Testis (tissue), 3 donors: ENCODE data around the gene PLEKHM3. TPM values are rescaled to one million over a fixed set of nuclear protein-coding genes. Genes with fewer than 3 reads are reported as not detected.

Experiments
- DNase-seq: peaks from one replicate; pipeline ENCODE4 v3.0.0-alpha.2; 2019
- H3K27ac ChIP-seq, 2 donors: fragments of 200-600 bp; sonication (generic); one replicate each; pipeline ENCODE4 v1.5.1; 2019
- H3K27me3 ChIP-seq: fragments of 200-600 bp; sonication (generic); one replicate; pipeline ENCODE4 v1.5.1; 2019
- H3K36me3 ChIP-seq: fragments of 200-600 bp; sonication (generic); one replicate; pipeline ENCODE4 v1.5.1; 2017; ENCODE audit warnings: low read depth; ENCODE audit errors: missing control alignments
- H3K4me1 ChIP-seq: fragments of 200-600 bp; sonication (generic); one replicate; pipeline ENCODE4 v1.5.1; 2019
- H3K4me3 ChIP-seq, 2 donors: fragments of 200-600 bp; sonication (generic); one replicate each; pipeline ENCODE4 v1.5.1; 2017 to 2019
- H3K9me3 ChIP-seq: fragments of 200-600 bp; sonication (generic); one replicate; pipeline ENCODE4 v1.5.1; 2017
- POLR2A ChIP-seq: fragments of 450-650 bp; IDR thresholded peaks from one replicate; pipeline ENCODE4 v1.6.1; 2017; ENCODE audit warnings: antibody characterized with exemption, mild to moderate bottlenecking, moderate library complexity
- WGBS, 2 donors: methylation state at CpG; one replicate each; pipeline ENCODE4 v1.1.5; 2018; 5-methylcytosine and 5-hydroxymethylcytosine counted together
- intact Hi-C: fragments of 100-400 bp; cut with DNase I; formaldehyde crosslinking; loops from one replicate; pipeline ENCODE4 v1.15.1; 2023; ENCODE audit warnings: low total_unique reads
- polyA plus RNA-seq: library from polyadenylated mRNA; stranded (reverse); fragments of 350-450 nt; fragmentation: Illumina TruSeq; extraction: RNeasy Lipid Tissue Mini Kit (QIAGEN cat#74804); gene quantifications from one replicate; pipeline ENCODE4 v1.2.3, GENCODE V29; 2014; ENCODE audit warnings: low read depth, low replicate concordance; ENCODE audit not compliant: insufficient read depth
- total RNA-seq, 2 donors: library from RNA; depleted of rRNA; stranded (reverse); fragments of >200 nt; gene quantifications; one replicate each; pipeline ENCODE4 v1.2.3, GENCODE V29; 2016
- TF ChIP-seq, protein P1 (sequence below), 3 experiments: fragments of 450-650 bp in 2 of 3; fragments of 200-600 bp in 1 of 3; sonication (generic) in 1 of 3; IDR thresholded peaks; one replicate each; pipeline ENCODE4 v1.5.1; 2016 to 2019; ENCODE audit warnings: antibody characterized with exemption in 3 of 3, mild to moderate bottlenecking in 2 of 3, moderate library complexity in 1 of 3

PLEKHM3 gene
- total and polyA plus RNA-seq, 3 donors from 2014 or later = 12.5 to 24.6 (median 21.9) TPM

DNA sequence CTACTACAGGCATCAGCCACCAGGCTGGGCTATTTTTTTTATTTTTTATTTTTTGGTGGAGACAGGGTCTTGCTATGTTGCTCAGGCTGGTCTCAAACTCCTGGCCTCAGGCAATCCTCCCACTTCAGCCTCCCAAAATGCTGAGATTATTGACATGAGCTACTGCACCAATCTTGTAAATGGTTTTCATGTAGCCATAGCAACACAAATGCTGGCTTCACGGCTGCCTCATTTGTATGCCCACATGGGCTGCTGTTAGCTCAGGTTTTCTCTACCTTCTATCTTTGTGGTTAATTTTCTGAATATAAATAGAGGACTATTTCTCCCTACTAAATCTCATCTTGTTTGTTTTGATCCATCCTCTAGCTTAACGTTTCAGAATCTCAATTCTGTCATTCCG, 58.2 kb downstream of the PLEKHM3 start:
- WGBS, 2 donors = 81 to 87% methylated on average over 3 of the region's 3 CpGs
- no peaks in the 10 kb centered on the region for H3K27me3 ChIP-seq

DNA sequence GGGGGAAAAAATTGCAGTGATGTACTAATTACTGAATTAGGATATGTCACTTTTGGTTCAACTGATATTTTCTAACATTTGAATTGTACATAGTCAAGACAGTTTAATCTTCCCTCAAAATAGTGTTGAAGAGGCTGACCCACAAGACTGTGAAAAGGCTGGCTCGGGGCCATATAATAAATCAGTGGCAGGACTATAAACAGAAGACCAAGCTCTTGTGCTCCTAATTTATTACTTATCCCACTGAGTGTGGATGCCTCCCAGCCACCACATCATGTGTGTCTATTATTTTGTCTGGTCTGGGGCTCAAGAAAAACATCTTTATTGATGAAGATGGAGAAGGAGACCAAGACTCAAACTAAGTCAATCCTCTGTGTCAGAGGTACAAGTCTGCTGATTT, 64.4 kb downstream of the PLEKHM3 start:
- Histone ChIP-seq H3K27ac (no peak overlapping the region), H3K27me3 (no peaks in the 10 kb centered on the region), H3K4me3 (no peak overlapping the region), H3K36me3 (no peaks in the 10 kb centered on the region), H3K9me3 (no peaks in the 10 kb centered on the region), H3K4me1 (no peaks in the 10 kb centered on the region)
- intact Hi-C loops = no loop called here
- DNase-seq = no peak
- TF ChIP-seq POLR2A = no peak
- TF ChIP-seq, protein P1, sequence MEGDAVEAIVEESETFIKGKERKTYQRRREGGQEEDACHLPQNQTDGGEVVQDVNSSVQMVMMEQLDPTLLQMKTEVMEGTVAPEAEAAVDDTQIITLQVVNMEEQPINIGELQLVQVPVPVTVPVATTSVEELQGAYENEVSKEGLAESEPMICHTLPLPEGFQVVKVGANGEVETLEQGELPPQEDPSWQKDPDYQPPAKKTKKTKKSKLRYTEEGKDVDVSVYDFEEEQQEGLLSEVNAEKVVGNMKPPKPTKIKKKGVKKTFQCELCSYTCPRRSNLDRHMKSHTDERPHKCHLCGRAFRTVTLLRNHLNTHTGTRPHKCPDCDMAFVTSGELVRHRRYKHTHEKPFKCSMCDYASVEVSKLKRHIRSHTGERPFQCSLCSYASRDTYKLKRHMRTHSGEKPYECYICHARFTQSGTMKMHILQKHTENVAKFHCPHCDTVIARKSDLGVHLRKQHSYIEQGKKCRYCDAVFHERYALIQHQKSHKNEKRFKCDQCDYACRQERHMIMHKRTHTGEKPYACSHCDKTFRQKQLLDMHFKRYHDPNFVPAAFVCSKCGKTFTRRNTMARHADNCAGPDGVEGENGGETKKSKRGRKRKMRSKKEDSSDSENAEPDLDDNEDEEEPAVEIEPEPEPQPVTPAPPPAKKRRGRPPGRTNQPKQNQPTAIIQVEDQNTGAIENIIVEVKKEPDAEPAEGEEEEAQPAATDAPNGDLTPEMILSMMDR (IDR thresholded peaks at IDR 0.05) = no peak
- WGBS, 2 donors = 72 to 75% methylated on average over 1 of the region's 1 CpG

More for the DNA sequence above, 58.2 kb downstream of the PLEKHM3 start:
- Histone ChIP-seq H3K9me3 (no peaks in the 10 kb centered on the region), H3K36me3 (no peaks in the 10 kb centered on the region), H3K4me1 (no peaks in the 10 kb centered on the region), H3K4me3 (no peak overlapping the region), H3K27ac (no peak overlapping the region)
- DNase-seq = no peak
- intact Hi-C loops = no loop called here
- TF ChIP-seq POLR2A = no peak
- TF ChIP-seq, protein P1 (IDR thresholded peaks at IDR 0.05) = no peak

DNA sequence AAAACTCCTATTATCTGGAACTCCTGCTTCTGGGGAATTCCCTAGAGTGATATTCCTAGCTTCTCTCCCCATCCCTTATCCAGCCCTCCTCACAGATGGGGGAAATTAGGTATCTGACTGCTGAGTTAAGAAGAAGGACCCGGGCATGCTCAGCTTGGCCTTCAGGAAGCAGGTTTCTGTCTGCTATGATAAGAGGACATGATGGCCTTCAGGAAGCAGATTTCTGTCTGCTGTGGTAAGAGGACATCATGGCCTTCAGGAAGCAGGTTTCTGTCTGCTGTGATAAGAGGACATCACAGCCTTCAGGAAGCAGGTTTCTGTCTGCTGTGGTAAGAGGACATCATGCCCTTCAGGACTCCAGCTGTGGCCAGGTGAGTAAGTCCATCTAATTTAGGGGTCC, 65.2 kb downstream of the PLEKHM3 start:
- WGBS, 2 donors = 24 to 50% methylated on average over 1 of the region's 1 CpG
- Histone ChIP-seq H3K9me3 (no peaks in the 10 kb centered on the region), H3K4me1 (no peaks in the 10 kb centered on the region), H3K27me3 (no peaks in the 10 kb centered on the region), H3K4me3 (no peak overlapping the region), H3K27ac (no peak overlapping the region), H3K36me3 (no peaks in the 10 kb centered on the region)
- intact Hi-C loops = no loop called here
- DNase-seq = no peak
- no peak for TF ChIP-seq POLR2A
- TF ChIP-seq, protein P1 (IDR thresholded peaks at IDR 0.05) = no peak

DNA sequence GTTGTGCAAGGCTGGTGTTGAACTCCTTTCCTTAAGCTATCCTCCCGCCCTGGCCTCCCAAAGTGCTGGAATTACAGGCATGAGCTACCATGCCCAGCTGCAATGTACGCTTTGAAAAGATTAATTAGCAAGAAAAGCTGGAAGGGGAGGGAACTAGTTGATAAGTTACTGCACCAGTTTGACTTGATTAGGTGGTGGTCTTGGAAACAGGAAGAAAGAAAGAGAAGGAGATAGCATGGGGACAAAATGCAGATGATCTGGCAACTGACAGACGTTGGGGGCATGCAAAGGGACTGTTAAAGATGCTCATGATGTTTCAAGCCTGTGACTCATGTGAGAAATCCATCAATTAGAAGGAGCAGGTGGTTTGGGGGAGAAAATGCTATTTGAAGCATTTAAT, 68.6 kb downstream of the PLEKHM3 start:
- no peaks in the 10 kb centered on the region for H3K27me3 ChIP-seq
- no peaks in the 10 kb centered on the region for H3K9me3 ChIP-seq
- H3K4me3 ChIP-seq = no peak overlapping the region
- no peak for TF ChIP-seq POLR2A
- TF ChIP-seq, protein P1 (IDR thresholded peaks at IDR 0.05) = no peak
- H3K36me3 ChIP-seq = no peaks in the 10 kb centered on the region
- H3K4me1 ChIP-seq = no peaks in the 10 kb centered on the region
- H3K27ac ChIP-seq = no peak overlapping the region
- intact Hi-C loops = no loop called here
- no peak for DNase-seq
- 84 to 88% methylated on average over 3 of the region's 3 CpGs for WGBS, 2 donors

DNA sequence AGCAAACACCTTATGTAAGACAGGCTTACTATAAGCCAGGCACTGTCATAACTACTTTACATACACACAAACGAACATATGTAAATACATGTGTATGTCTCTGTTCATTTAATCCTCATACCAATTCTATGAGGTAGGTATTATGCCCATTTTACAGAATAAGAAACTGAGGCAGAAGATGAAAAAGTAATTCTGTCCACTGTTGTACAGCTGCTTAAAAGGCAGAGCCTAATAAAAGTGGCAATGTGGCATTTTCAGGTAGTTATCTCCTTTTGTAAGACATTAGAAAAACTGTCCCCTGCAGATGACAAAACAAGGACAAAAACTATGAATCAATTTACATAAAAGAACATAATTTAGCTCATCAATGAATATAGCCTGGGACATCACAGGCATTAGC, 69.9 kb downstream of the PLEKHM3 start:
- TF ChIP-seq, protein P1 (IDR thresholded peaks at IDR 0.05) = no peak
- no peak for TF ChIP-seq POLR2A
- DNase-seq = no peak
- WGBS, 2 donors = 4 to 51% methylated on average over 1 of the region's 1 CpG
- Histone ChIP-seq H3K27me3 (no peaks in the 10 kb centered on the region), H3K36me3 (no peaks in the 10 kb centered on the region), H3K9me3 (no peaks in the 10 kb centered on the region), H3K27ac (no peak overlapping the region), H3K4me1 (no peaks in the 10 kb centered on the region), H3K4me3 (no peak overlapping the region)
- intact Hi-C loops = no loop called here
